Keratinocyte (primary cell): ENCODE data around the gene C2CD4A. TPM values are rescaled to one million over a fixed set of nuclear protein-coding genes. Genes with fewer than 3 reads are reported as not detected.

ENCODE experiments used
- DNase-seq: peaks from one replicate; pipeline ENCODE4 v3.0.0-alpha.2; 2011; ENCODE audit warnings: low read depth, missing footprints, low spot score
- FAIRE-seq: peaks from 2 replicates; lab custom pipeline; 2011; peaks lifted over from hg19 to GRCh38; lab: Jason Lieb, UNC
- H2AFZ ChIP-seq: 2 replicates; pipeline ENCODE4 v1.6.0; 2012; ENCODE audit warnings: low read length, control low read depth, inconsistent platforms; ENCODE audit not compliant: control insufficient read depth
- H3K27ac ChIP-seq: 2 replicates; pipeline ENCODE4 v1.5.1; 2011; ENCODE audit warnings: low read length; ENCODE audit not compliant: control insufficient read depth, insufficient read depth
- H3K27me3 ChIP-seq: 3 replicates; pipeline ENCODE4 v1.6.0; 2011; ENCODE audit warnings: low read length; ENCODE audit not compliant: control insufficient read depth, insufficient read depth; ENCODE audit errors: extremely low read depth
- H3K36me3 ChIP-seq, 2 experiments: 2 replicates in 1 of 2; 3 replicates in 1 of 2; pipeline ENCODE4 v1.5.1; 2011; ENCODE audit warnings: low read length in 2 of 2, mild to moderate bottlenecking in 1 of 2; ENCODE audit not compliant: control insufficient read depth in 2 of 2, insufficient read depth in 2 of 2; ENCODE audit errors: extremely low read depth in 1 of 2
- H3K4me1 ChIP-seq: 3 replicates; pipeline ENCODE4 v1.5.1; 2011; ENCODE audit warnings: low read length; ENCODE audit not compliant: control insufficient read depth, insufficient read depth; ENCODE audit errors: extremely low read depth
- H3K4me2 ChIP-seq: 3 replicates; pipeline ENCODE4 v1.6.0; 2011; ENCODE audit warnings: low read depth, low read length; ENCODE audit not compliant: control insufficient read depth, insufficient read depth; ENCODE audit errors: extremely low read depth
- H3K4me3 ChIP-seq, 3 experiments: fragments of 200-600 bp in 1 of 3; sonication (generic) in 1 of 3; 2 replicates in 2 of 3; 3 replicates in 1 of 3; pipeline ENCODE4 v1.5.1; 2011 to 2016; ENCODE audit warnings: low read length in 3 of 3, mild to moderate bottlenecking in 3 of 3, control low read depth in 2 of 3, inconsistent platforms in 1 of 3, low read depth in 1 of 3, mixed read lengths in 1 of 3, mixed run types in 1 of 3, moderate library complexity in 1 of 3; ENCODE audit not compliant: control insufficient read depth in 2 of 3, insufficient read depth in 2 of 3; ENCODE audit errors: extremely low read depth in 1 of 3
- H3K79me2 ChIP-seq: 2 replicates; pipeline ENCODE4 v1.6.0; 2012; ENCODE audit warnings: low read length; ENCODE audit not compliant: control insufficient read depth, insufficient read depth
- H3K9ac ChIP-seq: 3 replicates; pipeline ENCODE4 v1.6.0; 2011; ENCODE audit warnings: low read length; ENCODE audit not compliant: control insufficient read depth, insufficient read depth; ENCODE audit errors: extremely low read depth
- H3K9me1 ChIP-seq: 3 replicates; pipeline ENCODE4 v1.6.0; 2011; ENCODE audit warnings: low read length; ENCODE audit not compliant: control insufficient read depth, insufficient read depth; ENCODE audit errors: extremely low read depth
- H3K9me3 ChIP-seq: 2 replicates; pipeline ENCODE4 v1.5.1; 2012; ENCODE audit warnings: low read depth, low read length; ENCODE audit not compliant: control insufficient read depth
- H4K20me1 ChIP-seq: 3 replicates; pipeline ENCODE4 v1.6.0; 2011; ENCODE audit warnings: low read length; ENCODE audit not compliant: control insufficient read depth, insufficient read depth; ENCODE audit errors: extremely low read depth
- CTCF ChIP-seq, 3 experiments: IDR thresholded peaks in 1 of 3; conservative IDR thresholded peaks in 1 of 3; optimal IDR thresholded peaks in 1 of 3; 2 replicates in 2 of 3; 3 replicates in 1 of 3; pipeline versions ENCODE3 to v1.5.1; 2011; ENCODE audit warnings: low read length in 3 of 3, mild to moderate bottlenecking in 3 of 3, moderate library complexity in 2 of 3, control low read depth in 1 of 3, inconsistent platforms in 1 of 3; ENCODE audit not compliant: insufficient read depth in 2 of 3; ENCODE audit errors: extremely low read depth in 1 of 3
- EZH2 ChIP-seq: IDR thresholded peaks from one replicate; pipeline ENCODE4 v1.6.1; 2012; ENCODE audit warnings: inconsistent platforms, mild to moderate bottlenecking, low read length, moderate library complexity
- dilution Hi-C: fragments of 300-500 bp; cut with MboI; formaldehyde crosslinking; loops from one replicate; pipeline ENCODE4 v1.7.0; 2020; ENCODE audit warnings: low sequenced_read_pairs; ENCODE audit not compliant: extremely low pct_ligation_motif_present
- polyA plus RNA-seq, 5 experiments: library from polyadenylated mRNA; depleted of rRNA in 3 of 5; stranded (reverse) in 3 of 5; stranded (forward) in 1 of 5; unstranded in 1 of 5; fragments of >200 nt; gene quantifications; 1 replicate in 1 of 5; 2 replicates in 3 of 5; 3 replicates in 1 of 5; pipeline versions ENCODE4 v1.2.1 to v1.2.3, GENCODE V29; 2011 to 2012; ENCODE audit warnings: missing spikeins in 2 of 5, low read depth in 1 of 5, low replicate concordance in 1 of 5

Gene C2CD4A
- polyA plus RNA-seq, 1 donor (not counting 4 experiments of a cell fraction or from before 2014, with no cell fraction given), result not detected

- Histone ChIP-seq H3K9me1 (no peaks in the 10 kb centered on the region), H2AFZ (peak overlapping the region; percentile 69), H3K36me3 (no peaks in the 10 kb centered on the region), H3K4me2 (peak overlapping the region; percentile 67), H3K9ac (peak overlapping the region; percentile 31), H3K79me2 (no peaks in the 10 kb centered on the region), H3K27me3 (no peaks in the 10 kb centered on the region), H3K9me3 (no peaks in the 10 kb centered on the region), H3K4me3 (peak overlapping the region in 2 of 3 experiments; percentile 2 to 12), H4K20me1 (no peaks in the 10 kb centered on the region), H3K4me1 (peaks cover 17% of the 10 kb centered on the region), H3K27ac (peak overlapping the region; percentile 70)
- FAIRE-seq (peak; percentile 91), DNase-seq (peak; percentile 73)
- TF ChIP-seq EZH2 (no peak), CTCF (optimal IDR thresholded peaks at IDR 0.05 in 1 of 3, IDR thresholded peaks at IDR 0.05 in 1 of 3, conservative IDR thresholded peaks at IDR 0.05 in 1 of 3; ENCODE audit: extremely low read depth in 1 of 3, insufficient read depth in 2 of 3, low read length in 3 of 3) (no peak)
- dilution Hi-C loops, result no loop called here
Measured at GRCh38 chr15:62119227-62119864, 52.6 kb downstream of the C2CD4A start.

DNA sequence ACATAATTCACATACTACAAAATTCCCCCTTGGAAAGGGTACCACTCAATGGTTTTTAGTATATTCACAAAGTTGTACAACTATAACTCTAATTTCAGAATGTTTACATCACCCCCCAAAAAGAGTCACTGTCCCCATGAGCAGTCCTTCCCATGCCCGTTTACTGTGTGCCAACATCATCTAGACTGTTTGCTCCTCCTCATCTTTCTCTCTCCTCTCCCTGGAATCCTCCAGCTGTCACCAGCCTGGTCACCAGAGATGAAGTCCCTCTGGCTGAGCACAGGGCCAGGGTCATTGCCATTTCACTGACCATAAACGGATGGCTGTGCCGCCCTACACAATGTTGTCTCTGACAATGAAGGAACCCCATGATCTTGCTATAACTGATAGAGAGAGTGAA is 53.1 kb downstream of the C2CD4A start:
- FAIRE-seq (no peak), DNase-seq (no peak)
- Histone ChIP-seq H2AFZ (peak overlapping the region; percentile 8), H3K27me3 (no peaks in the 10 kb centered on the region), H3K4me1 (peaks cover 17% of the 10 kb centered on the region), H3K27ac (peak overlapping the region; percentile 70), H3K36me3 (no peaks in the 10 kb centered on the region), H3K9me1 (no peaks in the 10 kb centered on the region), H3K9ac (peak overlapping the region; percentile 31), H3K4me3 (no peak overlapping the region), H4K20me1 (no peaks in the 10 kb centered on the region), H3K4me2 (no peak overlapping the region), H3K79me2 (no peaks in the 10 kb centered on the region), H3K9me3 (no peaks in the 10 kb centered on the region)
- dilution Hi-C loops, result no loop called here
- no peak for TF ChIP-seq CTCF (optimal IDR thresholded peaks at IDR 0.05 in 1 of 3, IDR thresholded peaks at IDR 0.05 in 1 of 3, conservative IDR thresholded peaks at IDR 0.05 in 1 of 3; ENCODE audit: extremely low read depth in 1 of 3, insufficient read depth in 2 of 3, low read length in 3 of 3)
- TF ChIP-seq EZH2, result no peak

Other genes with a start within 250 kb of the C2CD4A start
- gene VPS13C, start 6.5 kb upstream of the C2CD4A start, polyA plus RNA-seq, result 7.4 to 13.5 TPM (median 13.1 TPM) in 3 replicates
- not detected in 3 replicates for gene C2CD4B, start 98.3 kb downstream of the C2CD4A start, polyA plus RNA-seq